Mesendoderm (in vitro differentiated cells): ENCODE results near the gene TCHP.
"Not testable (repeated sequence)": the region's sequence is repeated elsewhere in the genome, so short reads cannot be mapped to it uniquely, and the experiment has no call there.

Experiments
- DNase-seq: peaks from one replicate; pipeline ENCODE4 v3.0.0; 2013
- H2AK5ac ChIP-seq: 2 replicates; pipeline ENCODE4 v1.6.1; 2013; ENCODE audit warnings: low read length, inconsistent platforms
- H2BK120ac ChIP-seq: 2 replicates; pipeline ENCODE4 v1.6.1; 2013; ENCODE audit warnings: low read depth, mild to moderate bottlenecking, low read length, moderate library complexity, mixed read lengths
- H2BK15ac ChIP-seq: replicated peaks from 2 replicates; pipeline ENCODE4 v1.6.1; 2013; ENCODE audit warnings: low read depth, mild to moderate bottlenecking, moderate library complexity
- H2BK5ac ChIP-seq: 2 replicates; pipeline ENCODE4 v1.6.1; 2013; ENCODE audit warnings: low read length, inconsistent platforms
- H3K18ac ChIP-seq: 2 replicates; pipeline ENCODE4 v1.6.1; 2013; ENCODE audit warnings: mild to moderate bottlenecking, low read length, mixed read lengths
- H3K23ac ChIP-seq: one replicate; pipeline ENCODE4 v1.6.1; 2013; ENCODE audit warnings: low read length
- H3K27ac ChIP-seq: 2 replicates; pipeline ENCODE4 v1.5.1; 2013; ENCODE audit warnings: low read depth, mild to moderate bottlenecking, inconsistent platforms, low read length, moderate library complexity
- H3K27me3 ChIP-seq: 2 replicates; pipeline ENCODE4 v1.6.1; 2013; ENCODE audit warnings: low read length, control low read depth, mild to moderate bottlenecking, inconsistent platforms; ENCODE audit not compliant: insufficient read depth, poor library complexity
- H3K36me3 ChIP-seq: 2 replicates; pipeline ENCODE4 v1.6.1; 2013; ENCODE audit warnings: low read length, inconsistent platforms; ENCODE audit not compliant: control insufficient read depth, insufficient read depth
- H3K4ac ChIP-seq: one replicate; pipeline ENCODE4 v1.6.1; 2013; ENCODE audit warnings: low read depth, mild to moderate bottlenecking, low read length, moderate library complexity
- H3K4me1 ChIP-seq: 2 replicates; pipeline ENCODE4 v1.6.1; 2013; ENCODE audit warnings: low read depth, low read length, inconsistent platforms; ENCODE audit not compliant: control insufficient read depth
- H3K4me2 ChIP-seq: 2 replicates; pipeline ENCODE4 v1.6.1; 2013; ENCODE audit warnings: low read length
- H3K4me3 ChIP-seq: 2 replicates; pipeline ENCODE4 v1.5.1; 2013; ENCODE audit warnings: mild to moderate bottlenecking, low read length
- H3K56ac ChIP-seq: one replicate; pipeline ENCODE4 v1.6.1; 2013; ENCODE audit warnings: low read length
- H3K79me1 ChIP-seq: 2 replicates; pipeline ENCODE4 v1.6.1; 2013; ENCODE audit warnings: low read length, inconsistent platforms
- H3K79me2 ChIP-seq: 2 replicates; pipeline ENCODE4 v1.6.1; 2013; ENCODE audit warnings: mild to moderate bottlenecking, low read length; ENCODE audit not compliant: control insufficient read depth, insufficient read depth
- H3K9ac ChIP-seq: 2 replicates; pipeline ENCODE4 v1.6.1; 2013; ENCODE audit warnings: low read length, inconsistent platforms
- H4K5ac ChIP-seq: one replicate; pipeline ENCODE4 v1.6.1; 2013; ENCODE audit warnings: low read length
- H4K8ac ChIP-seq: one replicate; pipeline ENCODE4 v1.6.1; 2013; ENCODE audit warnings: low read depth, mild to moderate bottlenecking, control low read depth, low read length, moderate library complexity
- WGBS: extraction: QIAGEN DNeasy Blood & Tissue Kit; methylation state at CpG from one replicate; pipeline ENCODE4 v1.1.7; 2013; ENCODE audit warnings: low lambda C conversion rate, missing lambda C conversion rate; ENCODE audit not compliant: insufficient coverage; ENCODE audit errors: extremely low coverage; 5-methylcytosine and 5-hydroxymethylcytosine counted together

TCHP gene

DNA sequence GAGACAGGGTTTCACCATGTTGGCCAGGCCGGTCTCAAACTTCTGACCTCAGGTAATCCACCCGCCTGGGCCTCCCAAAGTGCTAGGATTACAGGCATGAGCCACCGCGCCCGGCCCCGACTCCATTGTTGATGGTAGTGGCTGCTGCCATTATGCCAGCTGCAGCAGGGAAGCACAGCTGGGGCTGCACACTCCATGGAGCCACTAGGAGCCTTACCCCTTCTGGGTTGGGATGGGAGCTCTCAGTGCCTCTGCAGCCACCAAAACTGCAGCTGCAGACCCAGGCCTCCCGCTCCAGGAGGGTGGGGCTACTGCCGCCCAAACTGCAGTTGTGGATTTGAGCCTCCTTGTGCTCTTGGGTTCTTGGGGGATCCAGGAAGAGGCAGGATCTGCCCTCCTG, 25.9 kb downstream of the TCHP start:
- H3K4me1 ChIP-seq = no peaks in the 10 kb centered on the region
- no peak overlapping the region for H3K18ac ChIP-seq
- no peak overlapping the region for H3K4ac ChIP-seq
- no peak overlapping the region for H3K27ac ChIP-seq
- no peaks in the 10 kb centered on the region for H3K79me1 ChIP-seq
- H3K9ac ChIP-seq = no peak overlapping the region
- H4K8ac ChIP-seq = no peak overlapping the region
- H3K23ac ChIP-seq = no peak overlapping the region
- no peak overlapping the region for H3K4me3 ChIP-seq
- no peak overlapping the region for H2BK15ac ChIP-seq
- no peak overlapping the region for H3K56ac ChIP-seq
- H3K4me2 ChIP-seq = no peak overlapping the region
- H2AK5ac ChIP-seq = no peak overlapping the region
- no peak for DNase-seq
- no peaks in the 10 kb centered on the region for H3K36me3 ChIP-seq
- H2BK120ac ChIP-seq = no peak overlapping the region
- WGBS = no CpG with 5 or more reads among the region's 8 CpGs
- no peak overlapping the region for H2BK5ac ChIP-seq
- H4K5ac ChIP-seq = no peak overlapping the region
- no peaks in the 10 kb centered on the region for H3K79me2 ChIP-seq
- H3K27me3 ChIP-seq = no peaks in the 10 kb centered on the region

DNA sequence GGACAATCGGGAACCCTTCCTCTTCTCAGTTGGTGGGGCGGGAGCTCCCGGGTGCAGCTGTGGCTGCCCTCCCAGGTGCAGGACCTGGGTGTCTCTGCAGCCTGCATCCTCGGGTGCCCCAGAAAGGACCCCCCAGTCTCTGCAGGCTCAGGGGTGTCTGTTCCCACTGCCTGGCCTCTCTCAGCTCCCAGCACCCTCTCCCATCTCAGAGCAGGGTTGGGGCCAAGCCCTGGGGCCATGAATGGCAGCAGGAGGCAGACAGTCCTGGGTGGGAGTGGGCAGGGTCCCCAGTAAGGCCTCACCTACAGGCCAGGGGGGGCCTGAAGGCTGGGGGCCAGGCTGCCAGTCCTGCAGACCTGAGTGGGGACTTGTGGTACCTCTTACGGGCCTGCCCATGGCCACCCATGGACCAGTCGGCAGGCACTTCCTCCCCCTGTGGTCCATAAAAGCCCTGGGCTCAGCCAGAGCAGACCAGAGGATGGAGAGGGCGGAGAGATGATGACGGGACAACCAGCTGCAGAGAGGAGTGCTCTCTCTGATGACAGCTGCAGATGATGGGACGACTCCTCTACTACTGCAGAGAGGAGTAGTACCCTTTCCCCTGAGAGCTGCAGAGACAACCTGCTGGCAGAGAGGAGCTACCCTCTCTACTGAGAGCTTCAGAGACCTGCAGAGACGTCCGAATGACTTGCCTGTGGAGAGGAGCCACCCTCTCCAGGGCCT, 26.6 kb downstream of the TCHP start:
- DNase-seq = no peak
- Histone ChIP-seq H2AK5ac (no peak overlapping the region), H4K8ac (no peak overlapping the region), H2BK5ac (no peak overlapping the region), H2BK120ac (no peak overlapping the region), H2BK15ac (no peak overlapping the region), H3K27me3 (no peaks in the 10 kb centered on the region), H4K5ac (no peak overlapping the region), H3K18ac (no peak overlapping the region), H3K9ac (no peak overlapping the region), H3K79me1 (no peaks in the 10 kb centered on the region), H3K23ac (no peak overlapping the region), H3K36me3 (no peaks in the 10 kb centered on the region), H3K4me3 (no peak overlapping the region), H3K56ac (no peak overlapping the region), H3K4me1 (no peaks in the 10 kb centered on the region), H3K4me2 (no peak overlapping the region), H3K4ac (no peak overlapping the region), H3K79me2 (no peaks in the 10 kb centered on the region), H3K27ac (no peak overlapping the region)
- no CpG with 5 or more reads among the region's 11 CpGs for WGBS

DNA sequence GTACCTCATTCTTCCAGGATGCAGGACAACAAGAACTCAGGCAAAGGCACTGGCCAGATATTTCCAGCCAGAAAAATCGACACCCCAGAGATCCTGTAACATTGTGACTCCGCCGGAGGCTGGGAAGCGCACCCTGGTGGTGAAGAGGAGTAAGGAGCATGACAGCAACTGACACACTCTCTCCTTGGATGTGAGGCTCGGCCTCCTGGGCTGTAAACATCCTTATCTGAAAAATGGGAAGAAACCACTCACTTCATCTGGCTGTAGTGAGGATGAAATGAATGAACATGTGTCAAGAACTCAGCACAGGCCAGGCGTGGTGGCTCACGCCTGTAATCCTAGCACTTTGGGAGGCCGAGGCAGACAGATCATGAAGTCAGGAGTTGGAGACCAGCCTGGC, 27.5 kb downstream of the TCHP start:
- Histone ChIP-seq H2BK120ac (no peak overlapping the region), H3K56ac (no peak overlapping the region), H3K4me2 (no peak overlapping the region), H3K4me1 (no peaks in the 10 kb centered on the region), H3K4ac (no peak overlapping the region), H3K36me3 (peaks cover 3% of the 10 kb centered on the region), H3K27ac (no peak overlapping the region), H4K8ac (no peak overlapping the region), H2AK5ac (no peak overlapping the region), H3K79me1 (no peaks in the 10 kb centered on the region), H4K5ac (no peak overlapping the region), H3K9ac (no peak overlapping the region), H3K4me3 (no peak overlapping the region), H2BK15ac (no peak overlapping the region), H3K18ac (no peak overlapping the region), H3K23ac (no peak overlapping the region), H3K27me3 (no peaks in the 10 kb centered on the region), H2BK5ac (no peak overlapping the region), H3K79me2 (no peaks in the 10 kb centered on the region)
- DNase-seq = peak; percentile 57
- WGBS = no CpG with 5 or more reads among the region's 8 CpGs

DNA sequence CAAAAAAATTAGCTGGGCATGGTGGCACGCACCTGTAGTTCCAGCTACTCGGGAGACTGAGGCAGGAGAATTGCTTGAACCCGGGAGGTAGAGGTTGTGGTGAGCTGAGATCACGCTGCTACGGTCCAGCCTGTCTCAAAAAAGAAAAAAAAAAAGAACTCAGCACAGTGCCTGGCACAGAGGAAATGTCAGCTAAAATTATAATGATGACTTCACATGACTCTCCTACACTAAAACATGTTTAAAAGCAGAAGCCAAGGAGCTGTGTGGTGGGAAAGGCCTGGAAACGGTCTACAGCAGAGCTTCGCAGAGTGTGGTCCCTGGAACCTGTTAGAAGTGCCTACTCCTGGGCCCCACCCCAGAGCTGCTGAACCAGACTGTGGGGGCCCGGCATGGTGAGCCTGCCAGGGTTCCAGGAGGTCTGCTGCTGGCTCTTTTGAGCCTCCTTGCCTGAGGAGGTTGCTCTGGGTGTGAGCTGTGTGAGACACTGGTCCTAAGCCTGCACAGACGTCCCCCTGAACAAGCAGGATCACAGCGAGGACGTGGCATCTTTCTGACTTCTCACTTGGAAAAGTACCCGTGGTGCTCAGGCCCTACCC, 28.1 kb downstream of the TCHP start:
- no peak overlapping the region for H2AK5ac ChIP-seq
- H2BK15ac ChIP-seq = no peak overlapping the region
- H3K4me1 ChIP-seq = no peaks in the 10 kb centered on the region
- H3K27me3 ChIP-seq = no peaks in the 10 kb centered on the region
- H3K4ac ChIP-seq = no peak overlapping the region
- no peak overlapping the region for H3K56ac ChIP-seq
- WGBS = no CpG with 5 or more reads among the region's 12 CpGs
- peaks cover 3% of the 10 kb centered on the region for H3K36me3 ChIP-seq
- no peak for DNase-seq
- H3K4me3 ChIP-seq = no peak overlapping the region
- H3K27ac ChIP-seq = no peak overlapping the region
- no peak overlapping the region for H3K23ac ChIP-seq
- no peaks in the 10 kb centered on the region for H3K79me1 ChIP-seq
- no peak overlapping the region for H4K5ac ChIP-seq
- no peak overlapping the region for H3K18ac ChIP-seq
- H4K8ac ChIP-seq = no peak overlapping the region
- H3K9ac ChIP-seq = no peak overlapping the region
- H2BK5ac ChIP-seq = no peak overlapping the region
- no peaks in the 10 kb centered on the region for H3K79me2 ChIP-seq
- no peak overlapping the region for H3K4me2 ChIP-seq
- H2BK120ac ChIP-seq = no peak overlapping the region

DNA sequence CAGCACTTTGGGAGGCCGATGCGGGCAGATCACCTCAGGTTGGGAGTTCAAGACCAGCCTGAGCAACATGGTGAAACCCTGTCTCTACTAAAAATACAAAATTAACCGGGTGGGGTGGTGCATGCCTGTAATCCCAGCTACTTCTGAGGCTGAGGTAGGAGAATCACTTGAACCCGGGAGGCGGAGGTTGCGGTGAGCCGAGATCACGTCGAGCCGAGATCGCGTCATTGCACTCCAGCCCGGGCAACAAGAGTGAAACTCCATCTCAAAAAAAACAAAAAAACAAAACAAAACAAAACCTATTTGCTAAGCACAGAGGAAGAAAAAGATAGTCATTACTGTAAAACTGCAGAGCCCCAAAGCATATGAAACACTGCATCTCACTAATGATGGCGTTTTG, 29.3 kb downstream of the TCHP start:
- H3K9ac ChIP-seq, H3K18ac ChIP-seq, H3K4me1 ChIP-seq, H2AK5ac ChIP-seq, H4K8ac ChIP-seq, H3K79me2 ChIP-seq, H3K23ac ChIP-seq, H3K79me1 ChIP-seq, H3K27me3 ChIP-seq, H2BK15ac ChIP-seq, H3K4ac ChIP-seq, H3K36me3 ChIP-seq, H4K5ac ChIP-seq, H3K4me3 ChIP-seq, DNase-seq, H2BK5ac ChIP-seq, H2BK120ac ChIP-seq, H3K4me2 ChIP-seq, H3K27ac ChIP-seq, H3K56ac ChIP-seq: not testable (repeated sequence)
- no CpG with 5 or more reads among the region's 14 CpGs for WGBS
